GM18858 (cell line): ENCODE measurements around the gene CEP164.

Experiments
- ATAC-seq: cut with Tn5 transposase; IDR thresholded peaks from one replicate; pipeline ENCODE4 v1.9.1; 2021; ENCODE audit not compliant: unreplicated experiment

Gene CEP164

DNA sequence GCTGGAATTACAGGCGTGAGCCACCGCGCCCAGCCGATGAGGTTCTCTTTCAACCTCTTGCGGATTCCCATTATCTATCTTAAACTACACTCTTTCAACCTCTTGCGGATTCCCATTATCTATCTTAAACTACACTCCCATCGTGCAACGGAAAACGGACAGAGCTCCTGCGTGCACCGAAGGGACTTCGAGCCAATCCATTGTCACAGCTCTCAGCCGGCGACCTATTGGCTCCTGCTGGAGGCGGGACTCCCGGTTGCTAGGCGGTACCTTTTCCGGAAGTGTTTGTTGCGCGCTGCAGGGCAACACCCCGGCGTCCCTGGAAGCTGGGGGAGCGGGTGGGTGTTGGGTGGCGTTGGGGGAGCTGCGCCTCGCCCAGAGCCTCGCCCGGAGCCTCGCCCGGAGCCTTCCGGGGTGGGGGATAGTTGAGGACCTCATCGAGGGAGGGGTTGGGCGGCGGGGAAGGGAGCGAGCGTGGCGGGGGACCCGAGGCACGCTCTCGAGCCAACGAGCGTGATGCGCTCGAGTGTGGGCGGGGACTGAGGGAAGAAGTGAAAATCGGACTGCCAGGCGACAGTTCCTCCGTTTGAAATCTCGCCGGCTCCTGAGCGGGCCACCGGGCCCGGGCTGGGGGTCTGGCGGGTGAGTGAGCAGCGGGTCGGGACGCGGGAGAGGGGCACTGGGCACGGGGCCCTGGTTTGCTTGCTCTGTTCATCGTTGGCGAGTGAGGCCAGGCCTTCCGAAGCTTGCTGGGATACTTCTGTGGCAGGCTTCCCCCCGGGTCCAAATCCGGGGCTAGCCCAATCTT lies at the start of gene CEP164:
TSS of gene CEP164 (plus strand) at position 288 of the 808 bp plus-strand sequence. CDS start 10,733 bp downstream, outside the sequence.
- peak; percentile 89 for ATAC-seq

DNA sequence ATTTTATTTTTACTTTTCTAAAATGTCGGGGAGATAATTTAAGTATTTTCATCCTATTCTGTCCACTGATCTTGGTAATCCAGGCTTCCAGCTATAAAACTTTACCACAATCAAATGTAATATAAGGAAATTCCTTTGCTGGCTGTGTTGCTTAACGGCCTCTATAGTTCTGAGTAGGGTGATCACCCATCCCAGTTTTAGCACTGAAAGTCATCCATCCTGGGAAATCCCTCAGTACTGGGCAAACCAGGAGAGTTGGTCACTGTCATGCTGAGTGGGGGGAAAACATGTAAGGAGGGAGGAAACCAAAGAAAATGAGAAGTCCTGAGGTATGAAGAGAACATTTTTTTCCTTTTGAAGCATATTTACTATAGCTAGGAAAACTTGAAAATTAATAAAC lies 49.3 kb upstream of the CEP164 start:
- no peak for ATAC-seq

DNA sequence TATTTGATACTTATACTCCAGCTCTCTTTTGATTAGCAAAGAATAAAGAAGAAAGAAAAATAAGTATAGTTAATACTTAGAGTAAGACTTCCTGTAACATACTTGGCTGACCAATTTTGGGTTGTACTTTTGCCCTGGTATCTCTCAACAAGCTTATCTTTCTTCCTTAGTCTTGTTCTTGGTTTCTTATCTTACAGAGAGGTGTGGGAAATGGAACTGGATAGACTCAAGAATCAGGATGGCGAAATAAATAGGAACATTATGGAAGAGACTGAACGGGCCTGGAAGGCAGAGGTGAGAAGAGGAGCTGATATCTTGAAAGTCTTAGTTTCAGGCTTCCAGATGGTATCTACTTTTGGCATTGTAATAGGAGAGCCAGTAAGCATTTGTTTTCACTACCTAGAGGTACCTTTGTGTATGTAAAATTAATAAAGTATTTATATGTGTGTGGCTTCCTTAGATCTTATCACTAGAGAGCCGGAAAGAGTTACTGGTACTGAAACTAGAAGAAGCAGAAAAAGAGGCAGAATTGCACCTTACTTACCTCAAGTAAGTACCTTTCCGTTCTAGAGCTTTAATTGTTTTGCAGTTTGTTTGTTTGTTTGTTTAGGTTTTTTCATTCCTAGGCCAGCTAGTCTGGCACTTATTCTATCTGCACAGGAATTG lies 47.8 kb upstream of the CEP164 start:
- no peak for ATAC-seq

GRCh38 chr11:117281159-117281558 lies 46.5 kb upstream of the CEP164 start:
- ATAC-seq, result no peak

DNA sequence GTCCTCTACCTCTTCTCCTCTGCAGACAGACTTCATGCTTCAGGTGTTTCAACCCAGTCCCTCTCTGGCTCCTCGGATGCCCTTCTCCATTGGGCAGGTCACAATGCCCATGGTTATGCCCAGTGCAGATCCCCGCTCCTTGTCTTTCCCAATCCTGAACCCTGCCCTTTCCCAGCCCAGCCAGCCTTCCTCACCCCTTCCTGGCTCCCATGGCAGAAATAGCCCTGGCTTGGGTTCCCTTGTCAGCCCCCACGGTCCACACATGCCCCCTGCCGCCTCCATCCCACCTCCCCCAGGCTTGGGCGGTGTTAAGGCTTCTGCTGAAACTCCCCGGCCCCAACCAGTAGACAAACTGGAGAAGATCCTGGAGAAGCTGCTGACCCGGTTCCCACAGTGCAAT lies 45.8 kb upstream of the CEP164 start:
- ATAC-seq, result no peak

DNA sequence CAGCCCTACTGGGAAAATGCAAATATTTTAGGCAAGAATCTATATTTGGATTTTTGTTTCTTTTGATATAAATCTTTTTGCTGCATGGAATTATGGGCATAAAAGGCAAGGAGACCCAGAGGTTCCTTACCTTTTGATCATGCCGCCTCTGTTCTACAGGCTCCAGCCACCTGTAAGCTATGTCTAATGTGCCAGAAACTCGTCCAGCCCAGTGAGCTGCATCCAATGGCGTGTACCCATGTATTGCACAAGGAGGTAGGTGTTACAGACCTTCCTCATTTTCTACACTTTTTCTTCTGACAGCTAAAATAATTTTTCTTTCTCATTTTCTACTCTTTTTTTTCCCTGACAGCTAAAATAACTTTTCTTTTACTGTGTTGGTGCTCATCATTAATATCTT lies 44.7 kb upstream of the CEP164 start:
- ATAC-seq, result no peak

- ATAC-seq, result no peak
Measured at GRCh38 chr11:117284053-117284452, 43.6 kb upstream of the CEP164 start.

- no peak for ATAC-seq
Measured at GRCh38 chr11:117286588-117286987, 41.1 kb upstream of the CEP164 start.

DNA sequence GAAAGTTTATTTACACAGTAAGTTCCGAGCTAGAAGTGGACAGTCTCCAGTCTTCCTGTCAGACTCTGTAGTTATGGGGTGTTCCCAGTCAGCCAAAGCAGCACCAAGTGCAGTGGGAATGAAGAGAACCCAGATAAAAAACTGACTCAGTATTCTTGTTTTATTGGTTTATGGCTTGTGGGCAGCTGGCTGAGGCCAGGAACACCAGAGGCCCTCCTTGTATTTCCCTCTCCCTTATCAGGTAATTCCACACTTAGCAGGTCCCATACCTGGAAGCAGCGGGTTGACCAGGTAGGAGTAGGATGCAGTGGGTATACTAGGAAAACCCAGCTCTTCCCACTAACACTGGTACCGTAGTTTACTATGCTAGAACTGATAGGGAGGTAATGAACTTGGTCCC lies 40.0 kb upstream of the CEP164 start:
- ATAC-seq, result no peak

DNA sequence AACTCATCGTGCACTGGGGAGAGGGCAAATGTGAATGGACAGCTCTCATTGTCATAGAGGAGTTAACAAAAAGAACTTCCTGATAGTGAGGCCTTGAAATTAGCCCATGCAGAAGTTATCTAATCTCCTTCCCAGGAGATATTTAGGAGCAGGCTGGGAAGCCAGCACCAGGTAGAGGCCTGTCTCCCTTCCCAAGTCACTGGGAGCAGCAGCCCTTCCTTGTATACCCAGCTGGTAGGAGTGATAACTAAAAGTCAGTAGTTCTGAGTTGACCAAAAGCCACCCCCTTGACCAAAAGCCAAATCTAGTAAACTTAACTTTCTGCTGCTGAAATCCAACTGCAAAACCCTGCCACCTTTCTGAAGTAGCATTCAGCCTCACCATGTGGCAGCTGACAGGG lies 37.9 kb upstream of the CEP164 start:
- ATAC-seq, result no peak

DNA sequence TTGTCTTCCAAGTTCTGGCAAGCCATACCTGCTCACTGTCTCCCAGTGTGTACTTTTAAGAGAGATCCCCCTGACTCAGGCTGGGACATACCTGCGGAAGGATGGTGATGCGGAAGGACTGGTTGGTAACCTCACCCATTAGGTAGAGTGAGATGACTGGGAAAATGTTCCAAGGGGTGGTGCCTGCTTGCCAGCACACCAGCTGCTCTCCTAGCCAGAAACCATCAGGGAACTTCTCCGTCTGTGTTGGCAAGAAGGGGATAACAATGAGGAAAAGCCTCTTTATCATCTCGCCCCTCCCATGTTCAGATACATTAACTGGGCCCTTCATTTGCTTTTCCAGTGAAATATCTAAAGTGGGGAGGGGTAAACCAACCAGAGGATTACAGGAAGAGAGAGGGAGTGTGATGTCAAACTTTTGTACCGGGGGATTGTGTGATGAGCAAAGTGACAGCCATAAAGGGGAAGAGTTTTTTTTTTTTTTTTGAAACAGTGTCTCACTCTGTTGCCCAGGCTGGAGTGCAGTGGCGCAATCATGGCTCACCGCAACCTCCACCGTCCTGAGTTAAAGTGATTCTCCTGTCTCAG lies 36.8 kb upstream of the CEP164 start, which contains the start of gene BACE1-AS:
TSS of gene BACE1-AS (plus strand) at position 538 of the 588 bp plus-strand sequence.
- no peak for ATAC-seq

GRCh38 chr11:117292616-117293015 lies 35.0 kb upstream of the CEP164 start:
- ATAC-seq, result no peak

GRCh38 chr11:117295438-117296137 lies 32.1 kb upstream of the CEP164 start:
- ATAC-seq, result no peak

GRCh38 chr11:117296881-117297280 lies 30.8 kb upstream of the CEP164 start:
- ATAC-seq, result no peak

DNA sequence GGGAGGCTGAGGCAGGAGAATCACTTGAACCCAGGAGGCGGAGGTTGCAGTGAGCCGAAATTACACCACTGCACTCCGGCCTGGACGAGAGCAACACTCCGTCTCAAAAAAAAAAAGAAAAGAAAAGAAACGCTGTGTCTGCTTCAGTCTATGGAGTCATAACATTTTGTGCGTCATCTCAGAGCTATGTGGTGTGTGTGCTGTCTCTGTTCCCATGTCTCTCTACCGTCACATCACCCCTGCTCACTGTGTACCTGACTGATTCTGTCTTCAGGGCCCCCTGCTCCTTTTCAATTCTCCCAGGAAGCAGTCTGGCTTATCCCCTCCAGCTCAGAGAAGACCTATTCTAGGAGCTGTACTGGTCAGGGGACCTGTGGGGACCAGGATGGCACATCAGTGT lies 29.5 kb upstream of the CEP164 start:
- no peak for ATAC-seq

GRCh38 chr11:117299351-117300282 lies 28.0 kb upstream of the CEP164 start:
- ATAC-seq, result no peak

- ATAC-seq, result no peak
Measured at GRCh38 chr11:117300283-117300663, 27.4 kb upstream of the CEP164 start.

GRCh38 chr11:117300773-117301172 lies 26.9 kb upstream of the CEP164 start:
- ATAC-seq, result no peak

- no peak for ATAC-seq
Measured at GRCh38 chr11:117302228-117302627, 25.4 kb upstream of the CEP164 start.

DNA sequence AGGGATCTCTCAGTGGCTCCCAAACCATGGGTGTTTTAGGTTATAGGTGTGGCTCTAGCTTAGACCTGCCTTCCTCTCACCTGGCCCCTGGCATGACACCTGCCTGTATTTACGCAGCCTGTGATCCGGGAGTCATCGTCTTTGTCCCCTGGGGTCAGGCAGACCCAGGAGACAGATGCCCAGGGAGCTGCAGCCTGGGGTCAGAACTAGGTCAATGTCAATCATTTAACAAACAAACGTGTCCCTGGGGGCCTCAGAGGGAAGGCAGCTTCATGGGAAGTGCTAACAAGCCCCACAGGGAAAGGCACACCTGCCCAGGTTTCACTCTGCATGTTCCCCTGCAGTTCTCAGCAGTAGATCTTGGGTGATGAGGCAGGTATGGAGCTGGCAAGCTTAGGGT lies 24.6 kb upstream of the CEP164 start:
- ATAC-seq, result no peak
